ENCODE results near the gene SMIM28.
A peak's percentile ranks its signal among the peaks of the same experiment; 100 is the strongest.

SMIM28 gene

DNA sequence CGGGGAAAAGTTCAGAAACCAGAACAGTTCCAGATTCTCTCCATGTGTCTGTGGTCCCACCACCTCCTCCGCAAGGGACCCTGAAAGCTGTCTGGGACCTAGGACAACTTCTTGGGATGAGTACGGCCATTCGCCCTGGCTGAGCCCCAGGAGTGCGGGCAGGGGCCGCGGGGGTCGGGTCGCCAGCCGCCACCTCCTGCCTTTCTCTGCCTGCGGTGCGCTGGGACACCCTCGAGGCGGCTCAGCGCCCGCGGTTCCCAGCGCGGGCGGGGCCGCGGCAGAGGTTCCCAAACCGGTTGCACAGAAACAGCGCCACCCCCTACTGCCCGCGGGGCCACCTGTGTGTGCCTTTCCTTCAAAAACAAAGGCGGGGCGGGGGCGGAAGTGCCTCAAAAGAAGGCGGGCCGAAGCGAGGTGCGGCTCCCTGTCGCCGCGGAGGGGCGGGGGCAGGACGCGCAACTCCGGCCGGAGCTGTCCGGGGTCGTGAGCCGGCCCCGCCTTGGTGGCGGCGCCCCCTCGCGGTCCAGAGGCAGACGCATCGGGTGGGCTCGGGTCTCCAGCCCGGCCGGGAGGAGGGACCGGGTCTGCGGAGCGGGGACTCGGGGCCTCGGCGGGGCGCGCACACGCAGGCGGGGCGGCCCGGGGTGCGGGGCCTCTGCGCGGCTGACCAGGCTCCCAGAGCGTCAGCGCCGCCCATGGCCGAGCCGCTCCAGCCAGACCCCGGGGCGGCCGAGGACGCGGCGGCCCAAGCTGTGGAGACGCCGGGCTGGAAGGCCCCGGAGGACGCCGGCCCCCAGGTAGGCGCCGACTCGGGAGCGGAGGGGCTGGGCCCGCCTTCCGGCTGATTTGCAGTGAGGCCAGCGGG is 26.3 kb downstream of the SMIM28 start, which contains the start of gene HEBP2:
Gene HEBP2, plus strand, starts transcription at position 423 of the 865 bp plus-strand sequence. Its CDS starts 273 bp downstream, at position 696.
- in situ Hi-C loops (cut with MboI; ENCODE audit: low sequenced_read_pairs, unreplicated experiment): no loop called here
- DNase-seq (ENCODE audit: low spot score): peak; percentile 95
- TF ChIP-seq, protein P1, sequence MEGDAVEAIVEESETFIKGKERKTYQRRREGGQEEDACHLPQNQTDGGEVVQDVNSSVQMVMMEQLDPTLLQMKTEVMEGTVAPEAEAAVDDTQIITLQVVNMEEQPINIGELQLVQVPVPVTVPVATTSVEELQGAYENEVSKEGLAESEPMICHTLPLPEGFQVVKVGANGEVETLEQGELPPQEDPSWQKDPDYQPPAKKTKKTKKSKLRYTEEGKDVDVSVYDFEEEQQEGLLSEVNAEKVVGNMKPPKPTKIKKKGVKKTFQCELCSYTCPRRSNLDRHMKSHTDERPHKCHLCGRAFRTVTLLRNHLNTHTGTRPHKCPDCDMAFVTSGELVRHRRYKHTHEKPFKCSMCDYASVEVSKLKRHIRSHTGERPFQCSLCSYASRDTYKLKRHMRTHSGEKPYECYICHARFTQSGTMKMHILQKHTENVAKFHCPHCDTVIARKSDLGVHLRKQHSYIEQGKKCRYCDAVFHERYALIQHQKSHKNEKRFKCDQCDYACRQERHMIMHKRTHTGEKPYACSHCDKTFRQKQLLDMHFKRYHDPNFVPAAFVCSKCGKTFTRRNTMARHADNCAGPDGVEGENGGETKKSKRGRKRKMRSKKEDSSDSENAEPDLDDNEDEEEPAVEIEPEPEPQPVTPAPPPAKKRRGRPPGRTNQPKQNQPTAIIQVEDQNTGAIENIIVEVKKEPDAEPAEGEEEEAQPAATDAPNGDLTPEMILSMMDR (IDR thresholded peaks at IDR 0.05; ENCODE audit: borderline replicate concordance, control extremely low read depth, extremely low read depth, insufficient read depth, missing control alignments): peak; percentile 46

DNA sequence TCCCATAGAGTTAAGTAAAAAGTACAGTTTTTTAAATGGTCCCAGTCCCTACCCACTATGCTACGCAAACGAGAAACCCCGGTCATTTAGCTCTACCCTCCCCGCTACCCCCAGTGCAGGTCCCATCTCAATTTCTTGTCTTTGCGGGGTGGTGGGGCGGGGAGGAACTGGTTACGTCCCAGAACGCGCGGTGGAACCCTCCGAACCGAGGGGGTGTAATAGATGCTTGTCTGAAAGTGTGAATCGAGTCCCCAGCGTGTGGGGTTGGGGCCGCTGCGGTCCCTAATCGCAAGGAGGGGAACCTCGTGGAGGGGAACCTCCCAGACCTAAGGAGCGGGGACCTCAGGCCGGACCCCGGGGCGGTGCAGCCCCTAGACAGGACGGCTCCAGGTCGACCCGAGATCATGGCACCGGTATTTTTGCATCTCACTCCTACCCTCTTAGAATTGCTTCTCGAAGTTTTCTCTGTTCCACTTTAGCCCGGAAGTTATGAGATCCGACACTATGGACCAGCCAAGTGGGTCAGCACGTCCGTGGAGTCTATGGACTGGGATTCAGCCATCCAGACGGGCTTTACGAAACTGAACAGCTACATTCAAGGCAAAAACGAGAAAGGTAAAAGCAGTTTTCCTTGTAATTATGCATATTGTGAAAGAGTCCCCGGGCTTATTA is 27.1 kb downstream of the SMIM28 start:
- in situ Hi-C loops (cut with MboI; ENCODE audit: low sequenced_read_pairs, unreplicated experiment): no loop called here
- DNase-seq (ENCODE audit: low spot score): no peak
- TF ChIP-seq, protein P1 (IDR thresholded peaks at IDR 0.05; ENCODE audit: borderline replicate concordance, control extremely low read depth, extremely low read depth, insufficient read depth, missing control alignments): no peak

DNA sequence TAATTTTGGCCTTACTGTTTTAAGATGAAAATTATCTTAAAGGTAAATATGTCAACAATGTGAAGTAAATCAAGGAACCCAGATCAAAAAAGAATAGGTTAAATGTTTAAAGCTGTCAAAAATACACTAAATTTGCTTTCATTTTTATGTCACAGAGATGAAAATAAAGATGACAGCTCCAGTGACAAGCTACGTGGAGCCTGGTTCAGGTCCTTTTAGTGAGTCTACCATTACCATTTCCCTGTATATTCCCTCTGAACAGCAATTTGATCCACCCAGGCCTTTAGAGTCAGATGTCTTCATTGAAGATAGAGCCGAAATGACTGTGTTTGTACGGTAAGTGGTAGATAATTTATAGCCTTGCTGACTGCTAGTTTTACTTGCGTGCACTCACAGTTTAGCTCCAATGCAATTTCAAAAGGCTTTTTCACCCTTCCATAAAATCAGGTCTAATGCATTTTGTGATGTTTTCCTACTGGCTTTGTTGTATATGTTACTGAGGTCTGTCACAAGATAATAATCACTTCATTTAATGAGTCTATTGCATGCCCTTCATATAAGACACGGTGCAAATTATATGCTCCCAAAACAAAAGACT is 28.2 kb downstream of the SMIM28 start:
- TF ChIP-seq, protein P1 (IDR thresholded peaks at IDR 0.05; ENCODE audit: borderline replicate concordance, control extremely low read depth, extremely low read depth, insufficient read depth, missing control alignments): no peak
- no peak for DNase-seq (ENCODE audit: low spot score)
- in situ Hi-C loops (cut with MboI; ENCODE audit: low sequenced_read_pairs, unreplicated experiment): no loop called here

DNA sequence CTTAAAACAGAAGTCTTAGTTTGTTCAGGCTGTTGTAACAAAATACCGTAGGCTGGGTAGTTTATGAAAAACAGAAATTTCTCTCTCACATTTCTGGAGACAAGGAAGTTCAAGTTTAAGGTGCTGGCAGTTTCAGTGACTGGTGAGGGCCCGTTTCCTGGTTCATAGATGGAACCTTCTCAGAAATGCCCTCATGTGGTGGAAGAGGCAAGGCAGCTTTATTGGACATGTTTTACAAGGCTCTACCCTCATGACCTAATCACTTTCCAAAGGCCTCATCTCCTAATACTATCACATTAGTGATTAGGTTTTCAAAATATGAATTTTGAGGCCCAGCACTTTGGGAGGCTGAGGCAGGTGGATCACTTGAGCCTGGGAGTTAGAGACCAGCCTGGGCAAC is 28.7 kb downstream of the SMIM28 start:
- TF ChIP-seq, protein P1 (IDR thresholded peaks at IDR 0.05; ENCODE audit: borderline replicate concordance, control extremely low read depth, extremely low read depth, insufficient read depth, missing control alignments): no peak
- in situ Hi-C loops (cut with MboI; ENCODE audit: low sequenced_read_pairs, unreplicated experiment): no loop called here

DNA sequence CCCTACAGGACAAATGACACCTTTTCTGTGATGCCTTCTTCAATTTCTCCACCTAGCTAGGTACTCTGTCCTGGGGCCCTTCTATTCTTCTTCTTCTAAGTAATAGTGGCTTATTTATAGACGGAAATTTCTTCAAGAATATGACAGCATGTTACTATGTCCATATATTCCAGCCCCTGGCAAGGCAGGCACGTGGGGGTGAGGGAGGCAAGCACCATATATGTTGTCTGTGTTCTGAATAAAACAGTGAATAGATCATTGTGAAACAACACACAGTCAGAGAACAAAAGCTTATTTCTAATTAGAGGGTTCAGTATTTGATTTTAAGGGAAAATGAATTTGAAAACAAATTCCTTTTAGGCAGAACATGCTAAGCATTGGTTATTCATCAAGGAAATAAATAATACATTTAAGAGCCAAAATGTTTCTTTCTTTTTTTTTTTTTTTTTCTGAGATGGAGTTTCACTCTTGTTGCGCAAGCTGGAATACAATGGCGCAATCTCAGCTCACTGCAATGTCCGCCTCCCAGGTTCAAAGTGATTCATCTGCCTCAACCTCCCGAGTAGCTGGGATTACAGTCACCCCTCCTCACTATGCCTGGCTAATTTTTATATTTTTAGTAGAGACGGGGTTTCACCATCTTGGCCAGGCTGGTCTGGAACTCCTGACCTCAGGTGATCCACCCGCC is 32.5 kb downstream of the SMIM28 start:
- no peak for DNase-seq (ENCODE audit: low spot score)
- TF ChIP-seq, protein P1 (IDR thresholded peaks at IDR 0.05; ENCODE audit: borderline replicate concordance, control extremely low read depth, extremely low read depth, insufficient read depth, missing control alignments): no peak
- in situ Hi-C loops (cut with MboI; ENCODE audit: low sequenced_read_pairs, unreplicated experiment): no loop called here

More for the DNA sequence above, 28.7 kb downstream of the SMIM28 start:
- DNase-seq (ENCODE audit: low spot score): no peak
